AG04449 (cell line): Measurements from ENCODE around the gene OLFML1.

ENCODE experiments used
- CTCF ChIA-PET: fragments of 350-600 bp; formaldehyde crosslinking; extraction: SDS; loops from one replicate; lab custom pipeline; 2021; ENCODE audit warnings: antibody characterized with exemption; lab: Yijun Ruan, JAX
- POLR2A ChIA-PET: fragments of 400-600, 350-600 bp; formaldehyde crosslinking; extraction: SDS; loops from one replicate; lab custom pipeline; 2020; ENCODE audit warnings: antibody characterized with exemption, inconsistent platforms; lab: Yijun Ruan, JAX
- DNase-seq: peaks from one replicate; pipeline ENCODE4 v3.0.0-alpha.2; 2010; ENCODE audit warnings: low read depth, low spot score
- H3K4me3 ChIP-seq: 2 replicates; pipeline ENCODE4 v1.5.1; 2011; ENCODE audit warnings: low read depth, mild to moderate bottlenecking, control low read depth, low read length
- TF ChIP-seq, protein P1 (sequence below): IDR thresholded peaks from one replicate; pipeline ENCODE4 v1.5.1; 2011; ENCODE audit warnings: mild to moderate bottlenecking, moderate library complexity, low read length, control low read depth, inconsistent platforms; ENCODE audit not compliant: insufficient read depth; ENCODE audit errors: missing control alignments

The OLFML1 gene

DNA sequence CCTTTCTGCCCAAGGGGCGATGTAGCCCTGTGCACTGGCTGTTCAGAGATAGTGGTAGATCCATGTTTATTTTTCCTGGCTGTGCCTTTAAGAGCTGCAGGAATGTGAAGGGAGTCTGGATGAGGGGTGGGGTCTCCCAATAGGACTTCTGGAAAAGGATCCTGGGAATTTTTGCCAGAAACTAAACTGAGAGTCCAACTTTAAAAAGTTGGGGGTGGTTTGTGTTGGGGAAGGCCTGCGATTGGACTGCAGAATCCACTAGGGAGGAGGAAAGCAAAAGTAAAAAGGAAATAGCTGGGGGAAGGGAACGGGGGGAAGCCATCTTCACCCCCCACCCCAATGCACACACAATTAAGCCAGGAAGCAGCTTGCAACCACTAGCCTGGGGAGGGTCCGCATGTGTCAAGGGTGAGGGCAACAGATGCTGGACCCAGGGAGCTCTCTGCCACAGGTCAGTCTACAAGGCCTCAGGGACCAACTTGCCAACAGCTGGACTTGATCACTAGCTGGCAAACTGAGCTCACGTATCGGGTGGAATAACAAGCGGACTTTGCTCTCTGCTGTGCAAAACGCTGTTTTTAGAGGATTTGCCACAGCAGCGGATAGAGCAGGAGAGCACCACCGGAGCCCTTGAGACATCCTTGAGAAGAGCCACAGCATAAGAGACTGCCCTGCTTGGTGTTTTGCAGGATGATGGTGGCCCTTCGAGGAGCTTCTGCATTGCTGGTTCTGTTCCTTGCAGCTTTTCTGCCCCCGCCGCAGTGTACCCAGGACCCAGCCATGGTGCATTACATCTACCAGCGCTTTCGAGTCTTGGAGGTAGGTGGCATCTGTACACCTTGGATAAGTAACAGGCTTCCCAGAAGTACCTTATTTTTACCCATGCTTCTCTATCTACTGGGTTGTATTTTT lies at the start of gene OLFML1:
TSS of gene OLFML1 (plus strand) at position 321 of the 912 bp plus-strand sequence. CDS start at position 691, 370 bp downstream.
- TF ChIP-seq, protein P1, sequence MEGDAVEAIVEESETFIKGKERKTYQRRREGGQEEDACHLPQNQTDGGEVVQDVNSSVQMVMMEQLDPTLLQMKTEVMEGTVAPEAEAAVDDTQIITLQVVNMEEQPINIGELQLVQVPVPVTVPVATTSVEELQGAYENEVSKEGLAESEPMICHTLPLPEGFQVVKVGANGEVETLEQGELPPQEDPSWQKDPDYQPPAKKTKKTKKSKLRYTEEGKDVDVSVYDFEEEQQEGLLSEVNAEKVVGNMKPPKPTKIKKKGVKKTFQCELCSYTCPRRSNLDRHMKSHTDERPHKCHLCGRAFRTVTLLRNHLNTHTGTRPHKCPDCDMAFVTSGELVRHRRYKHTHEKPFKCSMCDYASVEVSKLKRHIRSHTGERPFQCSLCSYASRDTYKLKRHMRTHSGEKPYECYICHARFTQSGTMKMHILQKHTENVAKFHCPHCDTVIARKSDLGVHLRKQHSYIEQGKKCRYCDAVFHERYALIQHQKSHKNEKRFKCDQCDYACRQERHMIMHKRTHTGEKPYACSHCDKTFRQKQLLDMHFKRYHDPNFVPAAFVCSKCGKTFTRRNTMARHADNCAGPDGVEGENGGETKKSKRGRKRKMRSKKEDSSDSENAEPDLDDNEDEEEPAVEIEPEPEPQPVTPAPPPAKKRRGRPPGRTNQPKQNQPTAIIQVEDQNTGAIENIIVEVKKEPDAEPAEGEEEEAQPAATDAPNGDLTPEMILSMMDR, result no peak
- ChIA-PET CTCF (interaction anchor here (2.7 kb wide), 1 partner anchor 27 kb away, joined by 12 read pairs; the partner anchor contains the start of gene PPFIBP2), POLR2A (no interaction called here)
- peak within 1 kb of the TSS; percentile 40 for H3K4me3 ChIP-seq
- no peak for DNase-seq

DNA sequence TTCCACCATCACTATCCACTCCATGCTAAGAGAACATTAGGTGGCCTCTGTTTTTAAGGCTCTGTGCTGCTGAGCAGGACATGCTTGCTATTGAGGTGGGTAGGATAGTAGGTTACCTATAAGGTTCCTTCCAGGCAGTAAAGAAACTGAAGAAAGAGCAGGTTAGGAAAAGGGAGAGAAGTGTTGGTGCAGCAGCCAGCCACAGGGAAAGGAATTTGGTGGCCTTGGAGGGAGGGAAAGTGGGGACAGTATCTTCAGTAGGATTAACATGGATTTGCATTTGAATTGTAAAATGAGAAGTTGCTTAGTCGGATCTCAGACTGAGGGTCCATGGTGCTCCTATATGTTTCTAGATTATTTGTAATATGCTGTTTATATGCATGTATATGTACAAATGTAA lies 49.2 kb upstream of the OLFML1 start:
- TF ChIP-seq, protein P1, result no peak
- CTCF ChIA-PET, result interaction anchor here (0.8 kb wide), 1 partner anchor 158 kb away, joined by 3 read pairs; no protein-coding TSS in a partner anchor
- POLR2A ChIA-PET, result no interaction called here
- H3K4me3 ChIP-seq, result no peak overlapping the region
- DNase-seq, result no peak

DNA sequence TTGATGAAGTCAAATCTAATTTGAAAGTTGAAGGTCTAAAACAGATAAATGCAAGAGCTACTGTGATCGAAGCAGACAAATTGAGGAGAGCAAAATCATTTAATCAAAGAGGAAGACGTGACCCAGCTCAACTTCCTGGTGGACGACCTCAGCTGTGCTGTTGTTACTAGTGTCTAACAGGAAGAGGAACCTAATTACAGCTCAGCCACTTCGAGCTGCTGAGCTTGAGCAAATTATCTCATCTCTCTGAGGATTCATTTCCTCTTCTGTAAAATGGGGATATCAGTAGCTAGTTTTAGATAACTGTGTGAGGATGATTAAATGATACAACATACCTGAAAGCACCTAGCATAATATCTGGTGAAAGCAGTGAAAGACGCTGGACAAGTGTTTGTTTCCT lies 48.6 kb upstream of the OLFML1 start:
- CTCF ChIA-PET, result interaction anchor here (0.8 kb wide), 1 partner anchor 158 kb away, joined by 3 read pairs; no protein-coding TSS in a partner anchor
- no peak for DNase-seq
- TF ChIP-seq, protein P1, result no peak
- POLR2A ChIA-PET, result no interaction called here
- H3K4me3 ChIP-seq, result no peak overlapping the region

DNA sequence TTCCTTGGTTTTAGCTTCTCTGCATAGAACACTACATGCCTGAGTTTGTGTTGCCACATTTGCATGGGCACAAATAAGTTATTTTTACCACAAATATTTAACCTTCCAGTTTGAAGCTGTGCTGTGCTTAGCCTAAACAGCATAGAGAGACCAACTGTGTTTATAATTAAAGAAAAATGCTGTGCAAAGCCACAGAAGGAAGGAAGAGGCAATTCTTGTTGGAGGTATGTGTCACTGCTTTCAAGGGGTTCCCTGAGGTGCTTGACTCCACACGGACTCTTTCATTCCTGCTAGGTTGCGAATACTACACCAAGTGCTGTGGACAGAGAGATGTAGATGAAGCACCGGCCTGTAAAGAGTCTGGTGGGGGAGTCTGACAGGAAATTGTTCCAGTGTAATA lies 47.6 kb upstream of the OLFML1 start:
- ChIA-PET CTCF (interaction anchor here (1.8 kb wide), 1 partner anchor 340 kb away, joined by 5 read pairs; no protein-coding TSS in a partner anchor), POLR2A (no interaction called here)
- TF ChIP-seq, protein P1, result no peak
- H3K4me3 ChIP-seq, result no peak overlapping the region
- DNase-seq, result no peak

DNA sequence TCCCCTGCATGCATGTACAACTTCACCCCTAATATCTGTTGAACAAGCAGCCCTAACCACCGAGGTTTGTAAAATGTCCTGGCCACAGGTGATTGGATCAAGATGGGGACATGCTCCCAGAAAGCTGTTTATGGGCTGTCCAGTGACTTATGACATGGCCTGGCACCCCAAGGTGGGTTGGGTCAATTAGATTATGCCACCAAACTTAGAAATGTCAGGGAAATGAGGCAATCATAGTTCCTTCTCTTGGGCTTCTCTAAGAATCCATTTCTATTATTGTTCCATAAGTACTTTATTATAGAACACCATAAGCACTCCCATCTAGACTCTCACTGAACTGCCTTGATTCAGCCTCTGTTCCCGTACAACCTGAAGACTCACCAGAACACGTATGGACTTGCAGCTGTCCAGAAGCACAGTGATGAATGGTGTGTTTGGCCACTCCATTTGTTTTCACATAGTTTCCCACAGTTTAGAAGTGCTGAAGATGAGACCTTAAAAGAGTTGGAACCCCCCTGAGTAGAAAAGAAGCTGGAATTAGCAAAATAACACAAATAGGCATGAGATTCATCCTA lies 45.5 kb upstream of the OLFML1 start:
- CTCF ChIA-PET, result interaction anchor here (1.2 to 4.6 kb wide), 3 partner anchors 13 to 343 kb away, joined by 3 to 31 read pairs (median 4); no protein-coding TSS in a partner anchor
- DNase-seq, result no peak
- TF ChIP-seq, protein P1, result no peak
- H3K4me3 ChIP-seq, result no peak overlapping the region
- POLR2A ChIA-PET, result no interaction called here

DNA sequence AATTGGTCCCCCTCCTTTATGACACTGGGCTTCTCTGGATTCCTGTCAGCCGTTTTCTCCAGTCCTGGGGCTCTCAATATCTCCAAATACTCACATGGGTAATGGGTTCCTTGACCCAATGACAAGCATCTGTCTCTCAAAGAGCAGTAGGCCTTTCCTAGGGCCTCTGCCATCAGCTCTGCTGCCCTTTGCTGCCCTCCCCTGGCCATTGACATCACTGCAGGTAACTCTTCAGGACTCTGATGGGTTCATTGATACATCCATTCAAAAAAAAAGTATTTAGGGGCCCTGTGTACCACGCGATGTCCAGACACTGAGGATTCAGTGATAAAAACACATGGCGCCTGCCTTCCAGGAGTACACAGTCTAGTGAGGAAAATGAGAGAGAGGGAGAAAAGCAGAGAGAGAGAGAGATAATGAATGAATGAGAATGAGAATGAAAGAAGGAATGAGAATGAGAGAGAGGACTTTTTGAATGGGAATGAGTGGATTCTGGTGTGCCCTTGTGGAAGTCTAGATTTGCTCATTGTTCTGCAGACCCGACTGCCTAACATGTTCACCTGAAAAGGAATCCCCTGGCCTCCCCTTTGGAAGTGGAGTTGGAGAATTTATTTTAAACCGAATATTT lies 42.6 kb upstream of the OLFML1 start:
- ChIA-PET CTCF (interaction anchor here (0.7 to 4.6 kb wide), 14 partner anchors 7 to 345 kb away, joined by 3 to 31 read pairs (median 4); no protein-coding TSS in a partner anchor), POLR2A (interaction anchor here (0.6 kb wide), 1 partner anchor 203 kb away, joined by 3 read pairs; no protein-coding TSS in a partner anchor)
- TF ChIP-seq, protein P1, result peak; percentile 85
- no peak overlapping the region for H3K4me3 ChIP-seq
- DNase-seq, result no peak
